Measurements from ENCODE around the gene H3-3A. TPM values are rescaled to one million over a fixed set of nuclear protein-coding genes. Genes with fewer than 3 reads are reported as not detected.

H3-3A gene
- 191 and 346 TPM in 2 replicates for total RNA-seq (2014; rRNA removed; shearing (Covaris generic))
- 637 and 691 TPM in 2 replicates for polyA plus RNA-seq (2015; cell fraction: cytosol; rRNA removed)
- 318 and 369 TPM in 2 replicates for polyA plus RNA-seq (2015; cell fraction: nucleus; rRNA removed)

DNA sequence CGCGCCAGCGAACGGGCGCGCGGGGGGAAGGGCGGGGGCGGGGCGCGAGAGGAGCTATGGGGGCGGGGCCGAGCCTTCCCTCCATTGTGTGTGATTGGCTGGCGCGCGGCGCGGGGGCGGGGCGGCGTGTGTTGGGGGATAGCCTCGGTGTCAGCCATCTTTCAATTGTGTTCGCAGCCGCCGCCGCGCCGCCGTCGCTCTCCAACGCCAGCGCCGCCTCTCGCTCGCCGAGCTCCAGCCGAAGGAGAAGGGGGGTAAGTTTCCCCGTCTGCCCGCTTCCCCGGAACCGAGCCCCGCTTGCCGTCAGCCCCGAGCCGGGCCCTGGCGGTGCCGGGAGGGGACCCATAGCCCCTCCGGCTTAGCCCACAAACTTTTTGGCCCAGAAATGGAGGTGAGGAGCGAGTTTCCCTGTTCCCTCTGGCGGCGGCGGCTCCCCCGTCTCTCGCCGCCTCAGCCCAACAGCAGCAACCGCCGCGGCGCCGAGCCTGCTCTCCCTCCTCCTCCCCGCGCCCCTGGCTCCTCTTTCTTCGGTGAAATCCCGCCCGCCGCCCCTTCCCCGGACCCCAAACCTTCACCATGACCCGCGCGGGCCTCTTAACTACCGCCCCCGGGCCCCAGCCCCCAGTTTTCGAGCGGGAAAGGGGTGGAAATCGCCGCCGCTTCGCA is at the start of gene H3-3A:
Gene H3-3A, plus strand, starts transcription at position 159 of the 666 bp plus-strand sequence. CDS start 1,636 bp downstream, outside the sequence.
- peak; percentile 90 for DNase-seq (ENCODE audit: low read depth)

DNA sequence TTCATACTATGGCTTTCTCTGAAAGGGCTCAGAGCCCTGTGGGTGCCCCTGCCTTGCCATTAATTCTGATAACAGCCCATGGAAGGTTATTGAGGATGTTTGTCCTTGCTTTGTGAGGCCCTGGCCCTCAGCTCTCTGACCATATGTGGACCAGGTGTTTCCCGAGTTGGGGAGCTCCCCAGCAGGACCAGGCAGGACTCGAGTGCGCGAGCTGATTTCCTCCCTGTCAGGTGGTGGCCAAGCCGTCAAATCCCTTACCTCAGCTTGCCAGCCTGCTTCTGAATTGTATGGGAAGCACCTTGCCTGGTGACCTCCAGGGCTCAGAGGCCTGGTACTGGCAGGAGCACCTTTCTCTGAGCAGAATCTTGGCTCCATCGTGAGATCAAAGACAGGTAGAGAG is 45.4 kb upstream of the H3-3A start:
- no peak for DNase-seq (ENCODE audit: low read depth)

DNA sequence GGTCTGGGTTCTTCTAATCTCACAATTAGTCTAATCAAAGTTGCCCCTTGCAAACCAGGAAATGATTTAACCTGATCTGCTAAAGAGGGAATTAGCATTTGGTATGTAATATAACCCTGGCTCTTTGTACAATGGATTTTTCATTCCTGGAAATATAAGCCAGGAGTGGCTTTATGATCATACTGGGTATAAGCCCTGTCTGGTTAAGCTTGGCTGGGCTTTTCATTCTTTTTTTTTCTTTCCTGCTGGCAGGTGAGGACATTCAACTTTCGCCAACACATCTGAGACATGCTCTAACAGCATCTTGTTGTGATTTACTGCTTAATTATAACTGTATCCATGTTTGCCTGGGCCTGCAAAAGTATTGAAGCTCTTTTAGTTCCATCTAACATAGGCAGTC is 42.9 kb upstream of the H3-3A start:
- DNase-seq (ENCODE audit: low read depth): no peak

DNA sequence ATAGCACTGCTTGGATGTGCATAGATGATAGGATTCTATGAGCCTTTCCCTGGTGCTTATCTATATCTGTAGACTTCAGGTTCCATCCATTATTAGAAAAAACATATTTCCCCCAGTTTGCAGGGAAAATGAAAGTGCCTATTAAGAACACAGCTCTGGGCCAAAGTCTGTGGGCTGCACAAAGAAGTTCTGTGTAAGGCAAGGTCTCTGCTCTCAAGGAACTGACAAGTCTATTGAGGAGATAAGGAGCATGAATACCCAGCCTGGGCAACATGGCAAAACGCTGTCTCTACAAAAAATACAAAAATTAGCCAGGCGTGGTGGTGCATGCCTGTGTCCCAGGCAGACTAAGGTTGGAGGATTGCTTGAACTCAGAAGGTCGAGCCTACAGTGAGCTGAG is 41.1 kb upstream of the H3-3A start:
- DNase-seq (ENCODE audit: low read depth): no peak

DNA sequence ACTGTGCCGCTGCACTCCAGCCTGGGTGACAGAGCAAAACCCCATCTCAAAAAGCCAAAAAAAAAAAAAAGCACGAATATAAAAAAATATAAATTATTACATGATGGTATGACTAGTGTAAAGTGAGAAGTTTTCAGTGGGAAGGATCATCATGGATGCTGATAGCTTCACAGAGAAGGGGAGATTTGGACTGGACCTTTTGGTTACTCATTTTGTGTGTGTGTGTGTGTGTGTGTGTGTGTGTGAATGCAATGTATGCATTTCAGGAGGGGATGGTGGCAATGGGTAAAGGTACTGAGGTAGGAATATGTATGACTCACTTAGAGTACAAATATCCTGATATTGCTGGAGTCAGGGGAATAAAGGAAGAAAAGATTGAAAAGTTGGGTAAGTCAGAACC is 40.7 kb upstream of the H3-3A start:
- DNase-seq (ENCODE audit: low read depth): no peak

DNA sequence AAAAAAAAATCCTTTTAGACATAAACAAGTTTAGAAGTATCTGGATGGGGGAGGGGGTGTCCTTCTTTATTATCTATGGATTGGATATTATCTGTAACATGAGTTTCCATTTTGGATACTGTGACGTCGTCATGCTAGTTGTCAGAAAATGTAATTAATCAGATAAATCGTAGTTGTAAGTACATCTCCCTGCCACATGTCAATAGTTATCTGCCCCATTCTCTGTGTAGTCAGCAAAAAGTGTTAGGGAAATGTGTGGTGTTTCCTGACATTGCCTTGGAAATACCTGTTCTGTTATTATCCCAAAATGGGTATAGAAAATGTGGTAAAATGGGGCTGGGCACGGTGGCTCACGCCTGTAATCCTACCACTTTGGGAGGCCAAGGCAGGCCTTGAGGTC is 38.8 kb upstream of the H3-3A start:
- DNase-seq (ENCODE audit: low read depth): no peak

DNA sequence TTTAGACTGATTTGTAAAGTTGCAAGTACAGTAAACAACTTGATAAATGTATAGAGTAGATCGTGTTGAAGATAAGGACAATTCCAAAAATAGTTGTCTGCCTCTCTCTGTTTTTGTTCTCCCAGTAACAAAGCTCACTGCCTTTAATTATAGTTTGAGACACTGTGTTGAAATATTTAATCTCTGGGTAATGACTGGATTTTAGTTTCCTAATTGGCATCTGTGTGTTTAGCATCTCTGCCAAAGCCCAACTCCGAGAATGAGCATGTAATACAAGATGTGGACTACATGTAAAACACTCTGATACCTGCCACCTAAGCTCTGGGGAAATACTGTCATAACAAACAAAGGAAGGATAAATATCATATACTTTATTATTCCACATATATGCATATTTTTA is 35.7 kb upstream of the H3-3A start:
- no peak for DNase-seq (ENCODE audit: low read depth)

DNA sequence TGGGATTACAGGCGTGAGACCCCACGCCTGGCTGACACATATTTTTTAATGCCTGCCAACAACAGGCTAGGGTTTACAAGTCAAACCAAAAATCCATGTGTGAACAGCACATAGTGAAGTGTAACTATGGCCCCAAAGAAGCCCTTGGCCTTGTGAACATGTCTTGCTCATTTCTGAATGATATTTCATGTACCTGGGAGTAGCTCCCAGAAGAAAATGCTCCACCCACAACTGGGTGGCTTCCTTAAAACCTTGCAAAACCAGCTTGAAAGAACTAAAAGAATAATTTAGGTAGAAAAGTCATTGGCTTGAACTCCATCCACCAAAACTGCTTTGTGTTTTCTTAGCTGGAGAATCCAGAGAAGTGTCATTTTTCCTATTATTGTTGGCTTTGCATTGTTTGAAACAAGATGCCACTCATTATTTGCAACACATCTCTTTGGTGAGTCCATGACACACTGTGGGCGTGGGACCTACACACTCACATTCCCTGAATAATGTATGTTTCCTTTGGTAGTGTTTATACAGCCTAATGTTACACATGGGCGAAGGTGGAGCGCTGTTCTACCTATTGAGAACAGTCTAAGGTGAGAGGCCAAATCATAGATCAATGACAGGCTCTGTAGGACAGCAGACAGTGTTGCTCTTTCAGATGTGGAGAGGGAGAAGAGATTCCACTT is 34.8 kb upstream of the H3-3A start:
- DNase-seq (ENCODE audit: low read depth): no peak

DNA sequence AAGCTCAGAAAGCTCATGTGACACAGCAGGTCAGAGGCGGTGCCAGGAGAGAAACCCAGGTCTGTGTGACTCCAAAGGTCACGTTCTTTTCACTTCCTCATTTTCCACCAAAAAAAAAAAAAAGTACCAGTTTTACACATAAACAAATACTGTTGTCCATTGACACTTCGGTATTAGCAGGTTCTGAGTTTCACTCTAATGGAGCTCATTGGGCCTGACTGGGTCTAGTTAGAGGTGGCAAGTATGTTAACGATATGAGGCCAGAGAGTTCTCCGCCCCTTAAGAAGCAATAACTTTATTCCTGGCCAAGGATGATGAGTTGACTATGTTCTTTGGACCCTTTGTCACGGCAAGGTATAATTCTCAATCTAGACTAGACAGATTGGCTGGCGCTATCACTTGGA is 33.4 kb upstream of the H3-3A start:
- no peak for DNase-seq (ENCODE audit: low read depth)

DNA sequence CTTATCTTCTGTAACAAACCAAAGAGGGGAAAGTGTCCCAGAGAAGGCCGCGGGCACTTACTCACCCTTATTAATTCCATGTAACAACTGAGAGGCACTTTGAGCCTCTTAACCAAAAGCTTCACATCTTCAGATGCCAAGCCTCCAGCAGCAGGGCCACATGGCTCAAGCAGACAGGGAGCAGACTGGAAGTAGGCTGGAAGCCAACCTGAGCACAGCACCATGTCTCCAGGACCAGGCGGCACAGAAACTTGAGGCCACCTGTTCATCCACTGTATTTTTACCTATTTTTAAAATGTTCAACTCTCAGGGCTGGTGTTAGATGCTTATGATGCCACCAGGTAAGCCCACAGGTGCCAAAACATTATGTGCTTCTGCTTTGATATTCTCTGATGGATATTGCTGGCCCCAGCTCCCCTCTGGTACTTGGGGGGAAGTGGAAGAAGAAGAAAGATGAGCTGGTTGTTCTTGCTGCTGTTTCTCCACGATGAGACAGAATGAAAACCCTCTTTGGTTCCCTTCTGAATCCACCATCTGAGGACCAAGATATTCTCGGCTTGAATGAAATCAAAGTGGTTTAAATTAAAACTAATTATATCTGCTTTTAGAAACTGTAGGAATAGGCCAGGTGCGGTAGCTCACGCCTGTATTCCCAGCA is 32.8 kb upstream of the H3-3A start:
- no peak for DNase-seq (ENCODE audit: low read depth)

DNA sequence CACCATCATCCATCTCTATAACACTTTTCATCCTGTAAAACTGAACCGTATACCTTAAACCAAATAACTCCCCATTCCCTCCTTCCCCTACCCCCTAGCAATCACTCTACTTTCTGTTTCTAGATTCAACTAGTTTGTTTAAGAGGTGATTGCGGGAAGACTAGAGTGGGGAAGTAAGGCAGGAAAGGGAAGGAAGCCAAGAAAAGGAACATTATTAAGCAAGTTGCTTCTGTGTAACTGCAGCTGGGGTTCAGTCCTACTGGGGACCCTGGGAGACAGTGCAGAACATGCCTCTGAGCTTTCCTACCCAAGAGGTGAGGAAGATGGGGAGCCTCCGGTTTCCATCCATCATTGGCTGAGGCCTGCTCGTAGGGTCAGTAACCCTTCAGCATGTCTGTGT is 28.9 kb upstream of the H3-3A start:
- DNase-seq (ENCODE audit: low read depth): no peak

DNA sequence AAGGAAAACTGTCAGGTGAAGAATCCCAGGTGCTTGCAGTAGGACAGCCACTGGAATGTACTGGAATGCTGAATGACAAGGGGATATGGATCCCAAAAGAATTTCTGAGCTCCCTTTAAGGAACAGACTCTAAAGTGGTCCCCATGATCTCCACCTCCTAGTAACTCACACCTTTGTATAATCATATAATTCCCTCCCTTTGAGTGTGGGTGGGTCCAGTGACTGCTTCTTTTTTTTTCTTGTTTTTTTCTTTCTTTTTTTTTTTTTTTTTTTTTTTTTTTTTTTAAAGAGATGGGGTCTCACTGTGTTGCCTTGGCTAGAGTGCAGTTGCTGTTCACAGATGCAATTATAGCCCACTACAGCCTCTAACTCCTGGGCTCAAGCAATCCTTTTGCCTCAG is 28.5 kb upstream of the H3-3A start:
- DNase-seq (ENCODE audit: low read depth): no peak

DNA sequence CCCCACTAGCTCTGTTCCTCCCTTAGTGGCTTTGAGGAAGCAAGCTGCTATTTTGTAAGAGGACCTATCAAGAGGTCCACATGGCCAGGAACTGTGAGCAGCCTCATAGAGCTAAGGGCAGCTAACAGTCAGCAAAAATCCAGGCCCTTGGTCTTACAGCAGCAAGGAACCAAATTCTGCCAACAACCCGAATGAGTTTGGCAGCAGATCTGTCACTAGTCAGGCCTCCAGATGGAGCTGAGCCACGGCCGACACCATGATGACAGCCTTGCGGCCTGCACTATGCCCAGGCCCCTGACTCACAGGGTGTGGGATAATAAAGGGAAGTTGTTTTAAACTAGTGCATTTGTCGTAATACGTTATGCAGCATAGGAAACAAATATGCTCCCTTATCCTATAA is 28.0 kb upstream of the H3-3A start:
- DNase-seq (ENCODE audit: low read depth): peak; percentile 90

DNA sequence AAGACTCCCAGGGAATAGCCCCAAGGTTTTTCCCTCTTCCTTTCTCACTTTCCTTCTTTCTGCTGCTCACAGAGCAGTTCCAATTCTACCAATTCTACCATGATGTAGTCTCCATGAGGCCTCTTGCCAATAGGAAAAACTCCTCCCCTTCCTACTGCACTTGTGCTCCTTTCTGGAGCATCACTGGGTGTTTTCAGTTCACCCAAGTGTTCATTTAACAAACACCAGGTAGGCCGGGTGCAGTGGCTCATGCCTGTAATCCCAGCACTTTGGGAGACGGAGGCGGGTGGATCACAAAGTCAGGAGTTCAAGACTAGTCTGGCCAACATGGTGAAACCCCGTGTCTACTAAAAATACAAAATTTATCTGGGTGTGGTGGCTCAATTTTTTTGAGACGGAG is 26.6 kb upstream of the H3-3A start:
- DNase-seq (ENCODE audit: low read depth): no peak

DNA sequence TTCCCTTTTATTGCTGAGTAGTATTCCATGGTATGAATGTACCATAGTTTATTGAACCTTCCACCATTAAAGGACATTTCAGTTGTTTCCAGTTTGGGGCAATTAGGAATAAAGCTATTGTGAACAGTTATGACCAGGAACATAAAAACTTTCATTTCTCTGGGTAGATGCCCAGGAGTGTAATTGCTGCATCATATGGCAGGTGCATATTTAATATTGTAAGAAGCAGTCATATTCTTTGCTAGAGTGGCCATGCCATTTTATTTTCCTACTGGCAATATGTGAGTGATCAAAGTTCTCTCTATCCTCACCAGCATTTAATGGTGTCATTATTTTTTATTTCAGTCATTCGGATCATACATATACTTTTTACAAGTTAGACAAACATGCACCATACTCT is 23.9 kb upstream of the H3-3A start:
- no peak for DNase-seq (ENCODE audit: low read depth)

DNA sequence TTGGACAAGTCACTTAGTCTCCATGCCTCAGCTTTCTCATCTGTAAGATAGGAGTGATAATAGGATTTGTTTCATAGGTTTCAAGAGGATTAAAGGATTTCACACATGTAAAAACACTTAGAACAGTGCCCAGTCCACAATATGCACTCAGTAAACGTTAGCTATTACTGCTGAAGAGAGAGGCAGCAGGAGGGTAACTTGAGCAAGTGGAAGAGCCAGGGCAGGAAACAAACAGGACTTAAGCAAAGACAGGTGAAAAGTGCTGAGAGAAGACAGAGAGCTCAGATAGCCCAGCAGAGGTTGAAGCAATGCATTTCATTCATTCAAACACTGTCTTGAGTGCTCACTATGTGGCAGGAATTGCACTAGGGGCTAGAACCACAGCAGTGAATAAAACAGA is 21.1 kb upstream of the H3-3A start:
- DNase-seq (ENCODE audit: low read depth): no peak

DNA sequence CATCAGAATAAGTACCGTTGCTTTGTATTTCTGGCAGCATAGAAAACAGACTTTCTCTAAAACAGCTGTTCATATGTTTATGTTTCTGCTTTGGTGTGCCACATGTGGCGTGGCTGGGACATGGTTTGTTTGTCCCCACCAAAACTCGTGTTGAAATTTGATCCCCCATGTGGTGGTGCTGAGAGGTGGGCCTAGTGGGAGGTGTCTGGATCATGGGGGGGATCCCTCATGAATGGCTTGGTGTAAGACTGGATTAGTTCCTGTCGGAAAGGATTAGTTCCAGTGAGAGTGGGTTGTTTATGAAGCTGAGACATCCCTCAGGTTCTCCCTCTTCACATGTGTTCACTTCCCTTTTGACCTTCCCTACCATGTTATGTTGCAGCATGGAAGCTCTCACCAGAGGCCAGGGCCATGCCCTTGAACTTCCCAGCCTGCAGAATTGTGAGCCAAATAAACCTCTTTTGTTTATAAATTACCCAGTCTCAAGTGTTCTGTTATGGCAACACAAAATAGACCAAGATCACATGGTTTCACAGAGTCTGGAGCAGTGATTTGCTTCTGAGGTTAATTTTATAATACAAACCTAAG is 17.9 kb upstream of the H3-3A start:
- no peak for DNase-seq (ENCODE audit: low read depth)

DNA sequence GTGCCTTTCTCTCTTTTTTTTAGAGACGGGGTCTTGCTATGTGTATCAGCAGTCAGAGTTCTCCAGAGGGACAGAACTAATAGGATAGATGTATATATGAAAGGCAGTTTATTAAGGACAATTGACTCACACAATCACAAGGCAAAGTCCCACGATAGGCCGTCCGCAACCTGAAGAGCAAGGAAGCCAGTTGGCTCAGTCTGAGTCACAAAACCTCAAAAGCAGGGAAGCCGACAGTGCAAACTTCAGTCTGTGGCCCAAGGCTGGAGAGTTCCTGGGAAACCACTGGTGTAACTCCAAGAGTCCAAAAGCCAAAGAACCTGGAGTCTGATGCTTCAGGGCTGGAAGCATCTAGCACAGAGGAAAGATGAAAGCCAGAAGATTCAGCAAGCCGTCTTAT is 16.3 kb upstream of the H3-3A start:
- peak; percentile 92 for DNase-seq (ENCODE audit: low read depth)

DNA sequence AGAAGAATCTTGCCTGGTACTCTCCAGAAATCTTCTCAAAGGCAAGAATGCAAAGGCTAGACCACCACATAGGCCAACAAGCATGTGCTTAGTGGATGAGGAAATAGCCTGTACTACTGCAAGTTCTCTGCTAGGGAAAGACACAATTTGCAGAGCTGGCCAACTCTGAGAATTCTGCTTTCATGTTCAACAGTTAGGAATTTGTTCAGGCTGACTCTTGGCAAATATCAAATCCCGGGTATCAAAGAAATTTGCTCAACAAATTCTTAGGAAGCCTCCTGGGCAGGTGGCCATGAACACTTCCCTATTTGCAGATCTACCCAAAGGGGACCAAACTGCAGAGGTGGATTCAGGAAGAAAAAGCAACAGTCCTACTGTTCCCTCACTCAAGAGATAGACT is 15.0 kb upstream of the H3-3A start:
- no peak for DNase-seq (ENCODE audit: low read depth)

DNA sequence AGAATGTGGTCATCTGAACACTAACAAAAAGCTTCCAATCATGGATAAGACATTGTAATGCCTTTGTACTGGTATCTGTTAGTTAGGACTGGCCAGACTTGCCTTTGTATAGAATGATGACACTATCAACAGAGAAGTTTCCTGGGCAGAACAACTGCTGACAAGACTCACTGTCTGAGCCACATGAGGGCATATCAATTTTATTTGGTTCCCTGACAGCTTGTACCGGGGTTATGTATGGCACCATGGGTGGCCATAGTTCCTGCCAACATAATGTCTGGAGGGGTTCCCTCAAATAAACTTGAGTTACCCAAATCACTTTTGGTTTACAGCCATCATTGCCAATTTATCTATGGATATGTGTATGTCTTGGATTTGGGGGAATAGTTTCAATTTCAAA is 13.6 kb upstream of the H3-3A start:
- no peak for DNase-seq (ENCODE audit: low read depth)

DNA sequence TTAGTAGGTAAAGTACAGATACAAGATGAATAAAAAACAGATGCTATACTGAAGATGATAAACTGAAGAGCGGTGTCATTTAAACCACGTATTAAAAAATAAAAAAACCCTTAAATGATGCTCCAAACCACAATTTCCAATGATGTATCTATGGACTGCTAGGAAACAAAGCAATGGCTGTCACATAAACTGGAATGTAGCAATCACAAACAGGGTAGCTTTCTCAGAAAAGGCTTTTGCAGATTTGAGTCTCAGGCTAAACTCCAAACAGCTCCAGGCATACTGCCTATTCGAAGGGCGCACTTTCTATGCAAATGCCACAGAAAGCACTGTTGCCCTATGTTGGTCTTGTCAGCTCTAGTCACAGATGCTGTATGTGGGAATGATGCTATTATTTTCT is 12.4 kb upstream of the H3-3A start:
- no peak for DNase-seq (ENCODE audit: low read depth)

DNA sequence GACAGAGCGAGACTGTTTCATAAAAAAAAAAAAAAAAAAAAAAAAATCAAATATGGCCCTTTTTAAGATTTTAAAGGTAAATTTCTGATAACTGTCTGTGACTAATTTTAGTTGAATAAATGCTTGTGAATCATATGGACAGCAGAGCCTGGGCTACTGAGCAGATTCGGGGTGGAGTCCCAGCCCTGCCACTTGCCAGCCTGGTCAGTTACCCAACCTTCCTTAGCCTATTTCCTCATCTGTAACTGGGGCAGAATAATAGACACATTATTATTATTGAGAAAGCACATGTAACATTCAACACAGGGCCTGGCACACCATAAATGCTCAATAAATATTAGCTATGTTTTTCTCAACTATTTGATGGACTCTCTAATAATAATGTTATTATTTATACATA is 11.2 kb upstream of the H3-3A start:
- no peak for DNase-seq (ENCODE audit: low read depth)
